Keratinocyte (primary cell): Measurements from ENCODE around the gene PCDH15. TPM values are rescaled to one million over a fixed set of nuclear protein-coding genes. Genes with fewer than 3 reads are reported as not detected.

Experiments
- DNase-seq: peaks from one replicate; pipeline ENCODE4 v3.0.0-alpha.2; 2011; ENCODE audit warnings: low read depth, missing footprints, low spot score
- FAIRE-seq: peaks from 2 replicates; lab custom pipeline; 2011; peaks lifted over from hg19 to GRCh38; lab: Jason Lieb, UNC
- H2AFZ ChIP-seq: 2 replicates; pipeline ENCODE4 v1.6.0; 2012; ENCODE audit warnings: low read length, control low read depth, inconsistent platforms; ENCODE audit not compliant: control insufficient read depth
- H3K27ac ChIP-seq: 2 replicates; pipeline ENCODE4 v1.5.1; 2011; ENCODE audit warnings: low read length; ENCODE audit not compliant: control insufficient read depth, insufficient read depth
- H3K27me3 ChIP-seq: 3 replicates; pipeline ENCODE4 v1.6.0; 2011; ENCODE audit warnings: low read length; ENCODE audit not compliant: control insufficient read depth, insufficient read depth; ENCODE audit errors: extremely low read depth
- H3K36me3 ChIP-seq, 2 experiments: 2 replicates in 1 of 2; 3 replicates in 1 of 2; pipeline ENCODE4 v1.5.1; 2011; ENCODE audit warnings: low read length in 2 of 2, mild to moderate bottlenecking in 1 of 2; ENCODE audit not compliant: control insufficient read depth in 2 of 2, insufficient read depth in 2 of 2; ENCODE audit errors: extremely low read depth in 1 of 2
- H3K4me1 ChIP-seq: 3 replicates; pipeline ENCODE4 v1.5.1; 2011; ENCODE audit warnings: low read length; ENCODE audit not compliant: control insufficient read depth, insufficient read depth; ENCODE audit errors: extremely low read depth
- H3K4me2 ChIP-seq: 3 replicates; pipeline ENCODE4 v1.6.0; 2011; ENCODE audit warnings: low read depth, low read length; ENCODE audit not compliant: control insufficient read depth, insufficient read depth; ENCODE audit errors: extremely low read depth
- H3K4me3 ChIP-seq, 3 experiments: fragments of 200-600 bp in 1 of 3; sonication (generic) in 1 of 3; 2 replicates in 2 of 3; 3 replicates in 1 of 3; pipeline ENCODE4 v1.5.1; 2011 to 2016; ENCODE audit warnings: low read length in 3 of 3, mild to moderate bottlenecking in 3 of 3, control low read depth in 2 of 3, inconsistent platforms in 1 of 3, low read depth in 1 of 3, mixed read lengths in 1 of 3, mixed run types in 1 of 3, moderate library complexity in 1 of 3; ENCODE audit not compliant: control insufficient read depth in 2 of 3, insufficient read depth in 2 of 3; ENCODE audit errors: extremely low read depth in 1 of 3
- H3K79me2 ChIP-seq: 2 replicates; pipeline ENCODE4 v1.6.0; 2012; ENCODE audit warnings: low read length; ENCODE audit not compliant: control insufficient read depth, insufficient read depth
- H3K9ac ChIP-seq: 3 replicates; pipeline ENCODE4 v1.6.0; 2011; ENCODE audit warnings: low read length; ENCODE audit not compliant: control insufficient read depth, insufficient read depth; ENCODE audit errors: extremely low read depth
- H3K9me1 ChIP-seq: 3 replicates; pipeline ENCODE4 v1.6.0; 2011; ENCODE audit warnings: low read length; ENCODE audit not compliant: control insufficient read depth, insufficient read depth; ENCODE audit errors: extremely low read depth
- H3K9me3 ChIP-seq: 2 replicates; pipeline ENCODE4 v1.5.1; 2012; ENCODE audit warnings: low read depth, low read length; ENCODE audit not compliant: control insufficient read depth
- H4K20me1 ChIP-seq: 3 replicates; pipeline ENCODE4 v1.6.0; 2011; ENCODE audit warnings: low read length; ENCODE audit not compliant: control insufficient read depth, insufficient read depth; ENCODE audit errors: extremely low read depth
- EZH2 ChIP-seq: IDR thresholded peaks from one replicate; pipeline ENCODE4 v1.6.1; 2012; ENCODE audit warnings: inconsistent platforms, mild to moderate bottlenecking, low read length, moderate library complexity
- dilution Hi-C: fragments of 300-500 bp; cut with MboI; formaldehyde crosslinking; loops from one replicate; pipeline ENCODE4 v1.7.0; 2020; ENCODE audit warnings: low sequenced_read_pairs; ENCODE audit not compliant: extremely low pct_ligation_motif_present
- polyA plus RNA-seq, 5 experiments: library from polyadenylated mRNA; depleted of rRNA in 3 of 5; stranded (reverse) in 3 of 5; stranded (forward) in 1 of 5; unstranded in 1 of 5; fragments of >200 nt; gene quantifications; 1 replicate in 1 of 5; 2 replicates in 3 of 5; 3 replicates in 1 of 5; pipeline versions ENCODE4 v1.2.1 to v1.2.3, GENCODE V29; 2011 to 2012; ENCODE audit warnings: missing spikeins in 2 of 5, low read depth in 1 of 5, low replicate concordance in 1 of 5
- TF ChIP-seq, protein P1 (sequence below), 3 experiments: IDR thresholded peaks in 1 of 3; conservative IDR thresholded peaks in 1 of 3; optimal IDR thresholded peaks in 1 of 3; 2 replicates in 2 of 3; 3 replicates in 1 of 3; pipeline versions ENCODE3 to v1.5.1; 2011; ENCODE audit warnings: low read length in 3 of 3, mild to moderate bottlenecking in 3 of 3, moderate library complexity in 2 of 3, control low read depth in 1 of 3, inconsistent platforms in 1 of 3; ENCODE audit not compliant: insufficient read depth in 2 of 3; ENCODE audit errors: extremely low read depth in 1 of 3

PCDH15 gene
- polyA plus RNA-seq, 1 donor (not counting 4 experiments of a cell fraction or from before 2014, with no cell fraction given), result not detected

DNA sequence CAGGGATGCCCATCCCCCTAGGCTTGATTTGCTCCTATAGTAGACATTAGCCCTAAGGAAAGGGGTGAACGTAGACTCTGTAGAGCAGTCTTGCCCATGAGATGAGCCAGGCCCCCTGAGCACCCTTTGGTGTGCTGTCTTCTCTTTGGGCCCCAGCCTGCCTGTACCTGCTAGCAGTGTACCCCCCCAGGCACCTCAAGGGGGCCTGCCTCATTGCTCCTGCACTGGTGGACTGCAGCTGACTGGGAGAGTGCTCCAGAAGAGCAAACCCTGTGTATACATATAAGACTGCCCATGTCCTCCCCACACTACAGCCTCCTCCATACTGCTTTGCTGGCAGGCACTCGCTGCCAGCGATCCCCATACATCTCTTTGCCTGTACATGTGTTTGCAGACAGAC, 206.7 kb downstream of the PCDH15 start:
- Histone ChIP-seq H3K9ac (no peak overlapping the region), H3K9me1 (no peaks in the 10 kb centered on the region), H3K36me3 (no peaks in the 10 kb centered on the region), H3K4me1 (no peaks in the 10 kb centered on the region), H3K79me2 (no peaks in the 10 kb centered on the region), H2AFZ (no peak overlapping the region), H3K27ac (no peak overlapping the region), H3K4me2 (no peak overlapping the region), H3K9me3 (peaks cover 2% of the 10 kb centered on the region), H4K20me1 (no peaks in the 10 kb centered on the region), H3K4me3 (no peak overlapping the region), H3K27me3 (no peaks in the 10 kb centered on the region)
- dilution Hi-C loops, result no loop called here
- DNase-seq (no peak), FAIRE-seq (no peak)
- TF ChIP-seq, protein P1, sequence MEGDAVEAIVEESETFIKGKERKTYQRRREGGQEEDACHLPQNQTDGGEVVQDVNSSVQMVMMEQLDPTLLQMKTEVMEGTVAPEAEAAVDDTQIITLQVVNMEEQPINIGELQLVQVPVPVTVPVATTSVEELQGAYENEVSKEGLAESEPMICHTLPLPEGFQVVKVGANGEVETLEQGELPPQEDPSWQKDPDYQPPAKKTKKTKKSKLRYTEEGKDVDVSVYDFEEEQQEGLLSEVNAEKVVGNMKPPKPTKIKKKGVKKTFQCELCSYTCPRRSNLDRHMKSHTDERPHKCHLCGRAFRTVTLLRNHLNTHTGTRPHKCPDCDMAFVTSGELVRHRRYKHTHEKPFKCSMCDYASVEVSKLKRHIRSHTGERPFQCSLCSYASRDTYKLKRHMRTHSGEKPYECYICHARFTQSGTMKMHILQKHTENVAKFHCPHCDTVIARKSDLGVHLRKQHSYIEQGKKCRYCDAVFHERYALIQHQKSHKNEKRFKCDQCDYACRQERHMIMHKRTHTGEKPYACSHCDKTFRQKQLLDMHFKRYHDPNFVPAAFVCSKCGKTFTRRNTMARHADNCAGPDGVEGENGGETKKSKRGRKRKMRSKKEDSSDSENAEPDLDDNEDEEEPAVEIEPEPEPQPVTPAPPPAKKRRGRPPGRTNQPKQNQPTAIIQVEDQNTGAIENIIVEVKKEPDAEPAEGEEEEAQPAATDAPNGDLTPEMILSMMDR (optimal IDR thresholded peaks at IDR 0.05 in 1 of 3, IDR thresholded peaks at IDR 0.05 in 1 of 3, conservative IDR thresholded peaks at IDR 0.05 in 1 of 3; ENCODE audit: extremely low read depth in 1 of 3, insufficient read depth in 2 of 3, low read length in 3 of 3), result no peak
- TF ChIP-seq EZH2, result no peak

DNA sequence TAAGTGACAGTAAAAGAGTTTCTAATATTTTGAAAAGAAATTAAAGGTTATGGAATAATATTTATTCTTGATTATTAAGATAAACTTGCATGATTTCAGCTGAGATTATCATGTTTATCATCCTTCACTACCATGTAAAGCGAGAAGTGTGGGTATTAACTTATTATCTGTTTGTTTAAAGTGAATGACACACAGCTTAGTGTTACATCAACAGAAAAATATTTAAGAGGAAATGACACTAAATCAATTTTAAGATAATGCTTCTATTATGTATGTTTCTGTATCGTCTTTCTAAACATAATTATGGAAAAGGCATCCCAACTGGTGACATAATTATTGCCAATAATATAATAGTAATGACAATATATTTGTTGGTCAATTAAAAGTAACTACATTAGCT, 213.1 kb downstream of the PCDH15 start:
- Histone ChIP-seq H3K27me3 (no peaks in the 10 kb centered on the region), H3K4me1 (no peaks in the 10 kb centered on the region), H4K20me1 (no peaks in the 10 kb centered on the region), H3K9ac (no peak overlapping the region), H3K27ac (no peak overlapping the region), H3K36me3 (no peaks in the 10 kb centered on the region), H3K9me1 (no peaks in the 10 kb centered on the region), H3K9me3 (no peaks in the 10 kb centered on the region), H3K4me3 (no peak overlapping the region), H3K4me2 (no peak overlapping the region), H2AFZ (no peak overlapping the region), H3K79me2 (no peaks in the 10 kb centered on the region)
- TF ChIP-seq, protein P1 (optimal IDR thresholded peaks at IDR 0.05 in 1 of 3, IDR thresholded peaks at IDR 0.05 in 1 of 3, conservative IDR thresholded peaks at IDR 0.05 in 1 of 3; ENCODE audit: extremely low read depth in 1 of 3, insufficient read depth in 2 of 3, low read length in 3 of 3), result no peak
- no peak for TF ChIP-seq EZH2
- no peak for FAIRE-seq
- dilution Hi-C loops, result no loop called here
- no peak for DNase-seq
